ENCODE results near the gene MYO15B. TPM values are rescaled to one million over a fixed set of nuclear protein-coding genes. Genes with fewer than 3 reads are reported as not detected.

MYO15B gene
- total and polyA plus RNA-seq, 2 of the 13 experiments (the other 11 are each of a cell fraction or from before 2014, with no cell fraction given), result 2.8 to 8.1 TPM

DNA sequence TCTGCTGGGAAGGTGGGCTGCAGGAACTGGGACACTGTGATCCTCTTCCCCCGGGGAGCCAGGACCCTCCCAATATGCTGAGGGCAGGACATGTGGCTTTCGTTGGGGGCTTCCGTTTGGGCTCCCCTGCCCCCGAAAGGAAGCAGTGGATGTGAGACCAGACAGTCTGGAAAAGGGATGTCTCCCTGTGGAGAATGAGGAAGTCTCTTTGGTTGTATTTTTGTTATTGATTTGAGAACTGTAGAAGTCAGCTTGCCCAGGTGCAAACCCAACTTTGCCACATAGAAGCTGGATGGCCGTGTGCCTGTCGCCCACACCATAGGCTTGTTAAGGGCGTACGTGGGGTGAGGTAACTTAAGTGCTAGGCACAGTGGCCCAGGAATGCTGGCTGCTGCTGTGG, 43.4 kb upstream of the MYO15B start:
- Histone ChIP-seq H3K9me3 (ENCODE audit: low read length) (no peaks in the 10 kb centered on the region), H3K27ac (ENCODE audit: extremely low read length, insufficient read depth, low read length) (no peak overlapping the region), H3K36me3 (replicated peaks in 1 of 2; ENCODE audit: control insufficient read depth in 1 of 2, insufficient read depth in 2 of 2, low read length in 2 of 2) (peaks cover 6 to 18% of the 10 kb centered on the region in 2 experiments; a peak in 3 of 5 replicates), H3K27me3 (ENCODE audit: control insufficient read depth in 1 of 2, insufficient read depth in 2 of 2, low read length in 2 of 2) (no peaks in the 10 kb centered on the region), H2AFZ (ENCODE audit: low read length) (no peak overlapping the region), H3K79me2 (ENCODE audit: insufficient read depth, low read length) (peaks cover 12% of the 10 kb centered on the region), H3K4me2 (ENCODE audit: low read depth, low read length) (no peak overlapping the region), H3K9ac (ENCODE audit: insufficient read depth, low read depth, low read length) (no peak overlapping the region), H3K4me3 (replicated peaks in 1 of 3; ENCODE audit: insufficient read depth in 1 of 3, low read depth in 2 of 3, low read length in 3 of 3) (no peak overlapping the region), H4K20me1 (ENCODE audit: insufficient read depth, low read length) (no peaks in the 10 kb centered on the region), H3K4me1 (ENCODE audit: insufficient read depth, low read length) (peaks cover 46% of the 10 kb centered on the region)
- ChIA-PET POLR2A (interaction anchor here (1.5 kb wide), 1 partner anchor 18 kb away, joined by 7 read pairs; the partner anchor contains the start of gene LLGL2), CTCF (ENCODE audit: low intra/inter-chr PET ratio, low total read pairs) (no interaction called here)
- in situ Hi-C loops (cut with HindIII; ENCODE audit: extremely low pct_ligation_motif_present, low pct_unique_long_range_greater_than_20kb), result no loop called here
- no peak for TF ChIP-seq HOXD1 (CRISPR knock-in tag; IDR thresholded peaks at IDR 0.05)
- no peak for TF ChIP-seq SALL2 (CRISPR knock-in tag; IDR thresholded peaks at IDR 0.05)
- TF ChIP-seq NFYC (CRISPR knock-in tag; IDR thresholded peaks at IDR 0.05), result no peak
- TF ChIP-seq, protein P1, sequence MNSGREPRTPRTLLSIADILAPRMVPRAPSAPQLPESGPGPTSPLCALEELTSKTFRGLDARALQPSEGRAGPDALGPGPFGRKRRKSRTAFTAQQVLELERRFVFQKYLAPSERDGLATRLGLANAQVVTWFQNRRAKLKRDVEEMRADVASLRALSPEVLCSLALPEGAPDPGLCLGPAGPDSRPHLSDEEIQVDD (CRISPR knock-in tag; IDR thresholded peaks at IDR 0.05; ENCODE audit: borderline replicate concordance), result no peak
- TF ChIP-seq, protein P2, sequence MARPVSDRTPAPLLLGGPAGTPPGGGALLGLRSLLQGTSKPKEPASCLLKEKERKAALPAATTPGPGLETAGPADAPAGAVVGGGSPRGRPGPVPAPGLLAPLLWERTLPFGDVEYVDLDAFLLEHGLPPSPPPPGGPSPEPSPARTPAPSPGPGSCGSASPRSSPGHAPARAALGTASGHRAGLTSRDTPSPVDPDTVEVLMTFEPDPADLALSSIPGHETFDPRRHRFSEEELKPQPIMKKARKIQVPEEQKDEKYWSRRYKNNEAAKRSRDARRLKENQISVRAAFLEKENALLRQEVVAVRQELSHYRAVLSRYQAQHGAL (CRISPR knock-in tag; IDR thresholded peaks at IDR 0.05; ENCODE audit: not compliant biosample characterization), result no peak
- no peak for TF ChIP-seq PHF8 (CRISPR knock-in tag; IDR thresholded peaks at IDR 0.05)
- no peak for TF ChIP-seq ZBTB7A (CRISPR knock-in tag; IDR thresholded peaks at IDR 0.05)
- no peak for TF ChIP-seq SMAD9 (CRISPR knock-in tag; IDR thresholded peaks at IDR 0.05)
- no peak for TF ChIP-seq MAZ (IDR thresholded peaks at IDR 0.05; ENCODE audit: borderline replicate concordance, low read depth, low read length)
- TF ChIP-seq MAZ (CRISPR knock-in tag; IDR thresholded peaks at IDR 0.05; ENCODE audit: low read depth), result no peak
- no peak for TF ChIP-seq ZFP41 (CRISPR knock-in tag; IDR thresholded peaks at IDR 0.05; ENCODE audit: borderline replicate concordance)
- no peak for TF ChIP-seq ATAD3A (CRISPR knock-in tag; IDR thresholded peaks at IDR 0.05)
- no peak for TF ChIP-seq DPF2 (CRISPR knock-in tag; IDR thresholded peaks at IDR 0.05; ENCODE audit: borderline replicate concordance, low read depth)
- ATAC-seq (no peak), DNase-seq (ENCODE audit: low spot score) (no peak), FAIRE-seq (no peak)
- WGBS (ENCODE audit: low lambda C conversion rate), result 93% methylated on average over 8 of the region's 8 CpGs
- intact Hi-C loops (cut with micrococcal nuclease; ENCODE audit: unreplicated experiment), result no loop called here
- BruUV-seq (replicated peaks), result no TSS peak

All from HepG2 (cell line).